GM12878 (cell line): ENCODE measurements around the gene SSU72. TPM values are rescaled to one million over a fixed set of nuclear protein-coding genes. Genes with fewer than 3 reads are reported as not detected.

ENCODE experiments used
- ATAC-seq: fragments of 200-7000 bp; cut with Tn5 transposase; 3 replicates; pipeline ENCODE4 v1.9.1; 2020; ENCODE audit warnings: mild to moderate bottlenecking, moderate library complexity
- BruUV-seq: library from RNA; stranded (reverse); fragments of 400-500 nt; replicated peaks from 2 replicates; lab custom pipeline; 2021; lab: Mats Ljungman, UMichigan
- CTCF ChIA-PET: fragments of 300-600 bp; sonication (Branson Sonifier 250); formaldehyde crosslinking; extraction: SDS; loops from one replicate; lab custom pipeline; 2021; ENCODE audit warnings: inconsistent platforms; lab: Yijun Ruan, JAX
- POLR2A ChIA-PET: fragments of 350-600 bp; formaldehyde crosslinking; extraction: SDS; loops from one replicate; lab custom pipeline; 2021; ENCODE audit warnings: inconsistent platforms; lab: Charles Lee
- RAD21 ChIA-PET: fragments of 300-600 bp; sonication (Branson Sonifier 250); formaldehyde crosslinking; loops from one replicate; lab custom pipeline; 2023; ENCODE audit warnings: antibody characterized with exemption; ENCODE audit not compliant: unreplicated experiment; lab: Charles Lee
- SMC1A ChIA-PET: fragments of 300-600 bp; sonication (Branson Sonifier 250); formaldehyde crosslinking; loops from one replicate; lab custom pipeline; 2023; ENCODE audit not compliant: unreplicated experiment, uncharacterized antibody; lab: Charles Lee
- DNase-seq: peaks from one replicate; pipeline ENCODE4 v3.0.0-alpha.2; 2011; ENCODE audit warnings: low read depth, low spot score
- FAIRE-seq: peaks from 3 replicates; lab custom pipeline; 2011; peaks lifted over from hg19 to GRCh38; lab: Jason Lieb, UNC
- H2AFZ ChIP-seq: 2 replicates; pipeline ENCODE4 v1.6.0; 2011; ENCODE audit warnings: low read depth, low read length, control low read depth; ENCODE audit not compliant: control insufficient read depth
- H3K27ac ChIP-seq: 2 replicates; pipeline ENCODE4 v1.5.1; 2011; ENCODE audit warnings: control low read depth; ENCODE audit not compliant: control insufficient read depth, insufficient read depth
- H3K27me3 ChIP-seq, 2 experiments: replicated peaks in 1 of 2; 2 replicates each; pipeline versions ENCODE4 v1.6.0 to v1.6.1; 2011; ENCODE audit warnings: low read length in 1 of 2; ENCODE audit not compliant: control insufficient read depth in 2 of 2, insufficient read depth in 2 of 2
- H3K36me3 ChIP-seq, 2 experiments: 2 replicates each; pipeline ENCODE4 v1.5.1; 2011; ENCODE audit warnings: low read length in 1 of 2; ENCODE audit not compliant: control insufficient read depth in 2 of 2, insufficient read depth in 2 of 2
- H3K4me1 ChIP-seq: 2 replicates; pipeline ENCODE4 v1.6.1; 2011; ENCODE audit warnings: mild to moderate bottlenecking, low read length, moderate library complexity, mixed read lengths; ENCODE audit not compliant: control insufficient read depth, insufficient read depth
- H3K4me2 ChIP-seq: 2 replicates; pipeline ENCODE4 v1.6.0; 2011; ENCODE audit warnings: control low read depth; ENCODE audit not compliant: control insufficient read depth, insufficient read depth
- H3K4me3 ChIP-seq: fragments of 200-600 bp; sonication (generic); 2 replicates; pipeline ENCODE4 v1.5.1; 2016
- H3K79me2 ChIP-seq: 2 replicates; pipeline ENCODE4 v1.6.0; 2011; ENCODE audit warnings: low read length; ENCODE audit not compliant: control insufficient read depth, insufficient read depth
- H3K9ac ChIP-seq: 2 replicates; pipeline ENCODE4 v1.8.0; 2011; ENCODE audit warnings: low read length, control low read depth, mixed read lengths; ENCODE audit not compliant: control insufficient read depth, insufficient read depth
- H3K9me3 ChIP-seq: replicated peaks from 3 replicates; pipeline ENCODE4 v1.5.1; 2011; ENCODE audit warnings: mild to moderate bottlenecking, low read length; ENCODE audit not compliant: control insufficient read depth, insufficient read depth
- H4K20me1 ChIP-seq: 2 replicates; pipeline ENCODE4 v1.6.0; 2011; ENCODE audit not compliant: control insufficient read depth, insufficient read depth
- EED ChIP-seq: sonication (generic); IDR thresholded peaks from 2 replicates; pipeline ENCODE4 v1.6.1; 2016; ENCODE audit warnings: antibody characterized with exemption, low read depth
- ESRRA ChIP-seq: IDR thresholded peaks from 2 replicates; pipeline ENCODE4 v1.6.1; 2012; ENCODE audit warnings: mild to moderate bottlenecking, low read length, improper control_type of control experiment
- EZH2 ChIP-seq: IDR thresholded peaks from 2 replicates; pipeline ENCODE4 v1.6.1; 2012; ENCODE audit warnings: low read depth, mild to moderate bottlenecking, control low read depth, inconsistent platforms, low read length, borderline replicate concordance; ENCODE audit not compliant: control insufficient read depth
- FOXK2 ChIP-seq: fragments of 450-650 bp; IDR thresholded peaks from 2 replicates; pipeline ENCODE4 v1.6.1; 2017; ENCODE audit warnings: mild to moderate bottlenecking, moderate library complexity
- NKRF ChIP-seq: fragments of 450-650 bp; conservative IDR thresholded peaks from 2 replicates; pipeline ENCODE4 v1.6.1; 2017; ENCODE audit warnings: mild to moderate bottlenecking, moderate library complexity
- POLR2A ChIP-seq: IDR thresholded peaks from 2 replicates; pipeline ENCODE4 v1.6.1; 2011; ENCODE audit warnings: low read depth, mild to moderate bottlenecking, low read length
- POLR2AphosphoS2 ChIP-seq: IDR thresholded peaks from 2 replicates; pipeline ENCODE4 v1.6.1; 2011; ENCODE audit warnings: low read depth, mild to moderate bottlenecking, low read length, improper control_type of control experiment, moderate library complexity
- POLR2AphosphoS5 ChIP-seq: IDR thresholded peaks from 2 replicates; pipeline ENCODE4 v1.6.1; 2011; ENCODE audit warnings: mild to moderate bottlenecking, low read length, inconsistent platforms
- SMAD1 ChIP-seq: fragments of 450-650 bp; IDR thresholded peaks from 2 replicates; pipeline ENCODE4 v1.6.1; 2018; ENCODE audit warnings: mild to moderate bottlenecking, low read depth; ENCODE audit not compliant: partially characterized antibody
- SMAD5 ChIP-seq: IDR thresholded peaks from 2 replicates; pipeline ENCODE4 v1.6.1; 2016; ENCODE audit warnings: antibody characterized with exemption, low read depth
- SREBF1 ChIP-seq: IDR thresholded peaks from 2 replicates; pipeline ENCODE4 v1.6.1; 2012; ENCODE audit warnings: mild to moderate bottlenecking, low read length
- YBX1 ChIP-seq: fragments of 450-650 bp; IDR thresholded peaks from 2 replicates; pipeline ENCODE4 v1.6.1; 2016; ENCODE audit warnings: antibody characterized with exemption
- WGBS: methylation state at CpG from one replicate; pipeline ENCODE4 v1.1.6; 2016; ENCODE audit warnings: low lambda C conversion rate; ENCODE audit not compliant: insufficient replicate concordance, insufficient coverage; ENCODE audit errors: missing lambda C conversion rate; 5-methylcytosine and 5-hydroxymethylcytosine counted together
- in situ Hi-C: fragments of 300-500 bp; cut with MboI; formaldehyde crosslinking; loops from 9 replicates; pipeline ENCODE4 v1.14.3; 2018; ENCODE audit warnings: mixed read lengths
- intact Hi-C: fragments of 100-400 bp; cut with micrococcal nuclease; formaldehyde crosslinking; loops from one replicate; pipeline ENCODE4 v1.14.2; 2022; ENCODE audit not compliant: unreplicated experiment
- polyA plus RNA-seq, 11 experiments: library from polyadenylated mRNA; depleted of rRNA in 4 of 11; unstranded in 6 of 11; stranded (reverse) in 5 of 11; fragments of >200 nt; fragmentation: Nextera tagmentation in 4 of 11; fragmentation: Illumina TruSeq in 1 of 11; extraction: Ambion mirVana in 4 of 11; extraction: Trizol in 1 of 11; gene quantifications; 1 replicate in 1 of 11; 2 replicates in 10 of 11; pipeline versions ENCODE4 v1.2.1 to v1.2.3, GENCODE V29; 2011 to 2016; ENCODE audit warnings: inconsistent platforms in 2 of 11, missing spikeins in 2 of 11, low read depth in 1 of 11
- total RNA-seq, 4 experiments: library from RNA; depleted of rRNA in 3 of 4; stranded (reverse); fragments of >200 nt in 3 of 4; fragmentation: Illumina TruSeq in 1 of 4; extraction: Trizol in 1 of 4; gene quantifications; 2 replicates each; pipeline versions ENCODE4 v1.2.1 to v1.2.3, GENCODE V29; 2013 to 2021

The SSU72 gene
- total and polyA plus RNA-seq, 10 of the 15 experiments (the other 5 are each of a cell fraction or from before 2014, with no cell fraction given): 28.6 to 172 (median 67.7) TPM

GRCh38 chr1:1561801-1562470, 12.7 kb downstream of the SSU72 start:
- no peak overlapping the region for H3K4me3 ChIP-seq
- peaks cover 16% of the 10 kb centered on the region for H3K79me2 ChIP-seq
- H3K9me3 ChIP-seq: no peaks in the 10 kb centered on the region
- in situ Hi-C loops: no loop called here
- H3K4me2 ChIP-seq: no peak overlapping the region
- FAIRE-seq (no peak), ATAC-seq (no peak), DNase-seq (no peak)
- peaks cover 28 to 35% of the 10 kb centered on the region in 2 experiments for H3K36me3 ChIP-seq
- H3K27me3 ChIP-seq: no peaks in the 10 kb centered on the region
- intact Hi-C loops: no loop called here
- BruUV-seq: no TSS peak
- SMC1A ChIA-PET: no interaction called here
- RAD21 ChIA-PET: interaction anchor here (1.1 kb wide), 1 partner anchor 91 kb away, joined by 3 read pairs; no protein-coding TSS in a partner anchor
- TF ChIP-seq POLR2AphosphoS5 (0 out of 2 replicates have a peak, but pooled peaks have one; percentile 5), POLR2AphosphoS2 (peak; percentile 43; the same call in 1 of the 2 replicates), SMAD1 (no peak), EZH2 (no peak)
- 89% methylated on average over 15 of the region's 15 CpGs for WGBS
- POLR2A ChIA-PET: no interaction called here
- CTCF ChIA-PET: no interaction called here
- H2AFZ ChIP-seq: no peak overlapping the region
- peaks cover 7% of the 10 kb centered on the region for H4K20me1 ChIP-seq
- no peaks in the 10 kb centered on the region for H3K4me1 ChIP-seq
- H3K27ac ChIP-seq: no peak overlapping the region
- H3K9ac ChIP-seq: no peak overlapping the region

GRCh38 chr1:1560178-1560577, 14.5 kb downstream of the SSU72 start:
- ChIA-PET CTCF (no interaction called here), POLR2A (no interaction called here), RAD21 (no interaction called here), SMC1A (no interaction called here)
- H3K9ac ChIP-seq: no peak overlapping the region
- H3K4me2 ChIP-seq: no peak overlapping the region
- no peaks in the 10 kb centered on the region; the same call in 1 of the 2 replicates for H4K20me1 ChIP-seq
- FAIRE-seq (no peak), ATAC-seq (no peak), DNase-seq (no peak)
- peaks cover 22 to 27% of the 10 kb centered on the region in 2 experiments; a peak in 3 of 4 replicates for H3K36me3 ChIP-seq
- in situ Hi-C loops: no loop called here
- H3K79me2 ChIP-seq: peaks cover 2% of the 10 kb centered on the region
- H3K4me3 ChIP-seq: no peak overlapping the region
- H2AFZ ChIP-seq: no peak overlapping the region
- TF ChIP-seq EED: no peak
- TF ChIP-seq NKRF: no peak
- no peak for TF ChIP-seq SREBF1
- TF ChIP-seq POLR2A: peak; percentile 55
- no peak for TF ChIP-seq YBX1
- TF ChIP-seq ESRRA: no peak
- no peak for TF ChIP-seq SMAD5
- no peak for TF ChIP-seq FOXK2
- intact Hi-C loops: no loop called here
- H3K4me1 ChIP-seq: no peaks in the 10 kb centered on the region
- WGBS: 90% methylated on average over 9 of the region's 9 CpGs
- no peak overlapping the region for H3K27ac ChIP-seq
- H3K9me3 ChIP-seq: no peaks in the 10 kb centered on the region
- BruUV-seq: no TSS peak
- no peaks in the 10 kb centered on the region for H3K27me3 ChIP-seq
